Muscle layer of duodenum (tissue), 2 donors: Measurements from ENCODE around the gene PLCD3.
A peak's percentile ranks its signal among the peaks of the same experiment; 100 is the strongest.

Experiments used
- H3K27ac ChIP-seq: one replicate; pipeline ENCODE4 v1.7.0; 2013; ENCODE audit warnings: mild to moderate bottlenecking, low read length
- H3K27me3 ChIP-seq: one replicate; pipeline ENCODE4 v1.7.0; 2013; ENCODE audit warnings: low read depth, mild to moderate bottlenecking, control low read depth, low read length
- H3K36me3 ChIP-seq, 2 donors: one replicate each; pipeline ENCODE4 v1.7.0; 2013; ENCODE audit warnings: low read length in 2 of 2, control low read depth in 1 of 2, mild to moderate bottlenecking in 1 of 2; ENCODE audit not compliant: insufficient read depth in 2 of 2, control insufficient read depth in 1 of 2
- H3K4me1 ChIP-seq, 2 donors: one replicate each; pipeline ENCODE4 v1.7.0; 2013; ENCODE audit warnings: low read length in 2 of 2, mild to moderate bottlenecking in 2 of 2, control low read depth in 1 of 2, moderate library complexity in 1 of 2; ENCODE audit not compliant: insufficient read depth in 2 of 2, control insufficient read depth in 1 of 2
- H3K4me3 ChIP-seq, 2 donors: one replicate each; pipeline ENCODE4 v1.7.0; 2013; ENCODE audit warnings: low read length in 2 of 2, low read depth in 1 of 2, mild to moderate bottlenecking in 1 of 2
- H3K9me3 ChIP-seq, 2 donors: one replicate each; pipeline ENCODE4 v1.7.0; 2013; ENCODE audit warnings: low read length in 2 of 2, control low read depth in 1 of 2, mild to moderate bottlenecking in 1 of 2; ENCODE audit not compliant: control insufficient read depth in 1 of 2
- donor health status: healthy.

The PLCD3 gene

GRCh38 chr17:45148183-45149036 is 16.1 kb upstream of the PLCD3 start, which contains the start of gene HEXIM1:
TSS of gene HEXIM1 (plus strand) at chr17:45148475. CDS start at chr17:45149191, 716 bp downstream.
- H3K4me1 ChIP-seq, result peaks cover 15 to 44% of the 10 kb centered on the region in 2 donors
- H3K36me3 ChIP-seq, result peaks cover 0 to 4% of the 10 kb centered on the region in 2 donors

GRCh38 chr17:45147581-45148182 is 15.4 kb upstream of the PLCD3 start:
- Histone ChIP-seq H3K4me1 (peaks cover 15 to 48% of the 10 kb centered on the region in 2 donors), H3K27me3 (no peaks in the 10 kb centered on the region), H3K9me3 (no peaks in the 10 kb centered on the region), H3K36me3 (peaks cover 0 to 4% of the 10 kb centered on the region in 2 donors), H3K27ac (peak overlapping the region; percentile 100), H3K4me3 (peak overlapping the region; percentile 69 to 93)

More at GRCh38 chr17:45148183-45149036, 16.1 kb upstream of the PLCD3 start, which contains the start of gene HEXIM1:
- Histone ChIP-seq H3K9me3 (no peaks in the 10 kb centered on the region), H3K27me3 (no peaks in the 10 kb centered on the region), H3K27ac (peak within 1 kb of the TSS; percentile 100), H3K4me3 (peak within 1 kb of the TSS; percentile 83 to 93)

GRCh38 chr17:45146890-45147580 is 14.7 kb upstream of the PLCD3 start:
- Histone ChIP-seq H3K9me3 (no peaks in the 10 kb centered on the region), H3K4me1 (peaks cover 15 to 48% of the 10 kb centered on the region in 2 donors), H3K27ac (peak overlapping the region; percentile 100), H3K36me3 (peaks cover 0 to 4% of the 10 kb centered on the region in 2 donors), H3K4me3 (peak overlapping the region; percentile 69 to 93), H3K27me3 (no peaks in the 10 kb centered on the region)

GRCh38 chr17:45146592-45146889 is 14.2 kb upstream of the PLCD3 start:
- peak overlapping the region; percentile 100 for H3K27ac ChIP-seq
- H3K4me3 ChIP-seq, result peak overlapping the region; percentile 69 to 93
- H3K36me3 ChIP-seq, result peaks cover 0 to 4% of the 10 kb centered on the region in 2 donors
- no peaks in the 10 kb centered on the region for H3K9me3 ChIP-seq
- H3K4me1 ChIP-seq, result peaks cover 11 to 43% of the 10 kb centered on the region in 2 donors
- no peaks in the 10 kb centered on the region for H3K27me3 ChIP-seq

GRCh38 chr17:45146166-45146565 is 13.9 kb upstream of the PLCD3 start:
- Histone ChIP-seq H3K36me3 (peaks cover 0 to 4% of the 10 kb centered on the region in 2 donors), H3K4me1 (peaks cover 7 to 40% of the 10 kb centered on the region in 2 donors), H3K27ac (peak overlapping the region; percentile 100), H3K4me3 (peak overlapping the region in 1 of 2 donors; percentile 69), H3K27me3 (no peaks in the 10 kb centered on the region), H3K9me3 (no peaks in the 10 kb centered on the region)

GRCh38 chr17:45145035-45145389 is 12.7 kb upstream of the PLCD3 start:
- peaks cover 5 to 34% of the 10 kb centered on the region in 2 donors for H3K4me1 ChIP-seq
- no peaks in the 10 kb centered on the region for H3K9me3 ChIP-seq
- H3K4me3 ChIP-seq, result peak overlapping the region in 1 of 2 donors; percentile 66
- H3K27ac ChIP-seq, result peak overlapping the region; percentile 82
- peaks cover 0 to 4% of the 10 kb centered on the region in 2 donors for H3K36me3 ChIP-seq
- H3K27me3 ChIP-seq, result no peaks in the 10 kb centered on the region

- Histone ChIP-seq H3K27ac (peak overlapping the region; percentile 82), H3K4me1 (peaks cover 5 to 34% of the 10 kb centered on the region in 2 donors), H3K27me3 (no peaks in the 10 kb centered on the region), H3K36me3 (peaks cover 0 to 4% of the 10 kb centered on the region in 2 donors), H3K4me3 (peak overlapping the region; percentile 46 to 66), H3K9me3 (no peaks in the 10 kb centered on the region)
These were observed 12.1 kb upstream of the PLCD3 start for GRCh38 chr17:45144199-45145034.

- H3K27me3 ChIP-seq, result no peaks in the 10 kb centered on the region
- H3K36me3 ChIP-seq, result peaks cover 0 to 4% of the 10 kb centered on the region in 2 donors
- peaks cover 5 to 34% of the 10 kb centered on the region in 2 donors for H3K4me1 ChIP-seq
- H3K27ac ChIP-seq, result peak overlapping the region; percentile 82
- H3K4me3 ChIP-seq, result peak overlapping the region; percentile 46 to 66
- no peaks in the 10 kb centered on the region for H3K9me3 ChIP-seq
These were observed 11.5 kb upstream of the PLCD3 start for GRCh38 chr17:45143767-45144198.

- peak overlapping the region in 1 of 2 donors; percentile 66 for H3K4me3 ChIP-seq
- peaks cover under 1 to 4% of the 10 kb centered on the region in 2 donors for H3K36me3 ChIP-seq
- H3K9me3 ChIP-seq, result no peaks in the 10 kb centered on the region
- H3K27me3 ChIP-seq, result no peaks in the 10 kb centered on the region
- peaks cover 5 to 34% of the 10 kb centered on the region in 2 donors for H3K4me1 ChIP-seq
- H3K27ac ChIP-seq, result peak overlapping the region; percentile 82
These were observed 10.9 kb upstream of the PLCD3 start for GRCh38 chr17:45143094-45143670.

- Histone ChIP-seq H3K27ac (no peak overlapping the region), H3K27me3 (no peaks in the 10 kb centered on the region), H3K4me1 (peaks cover 6 to 23% of the 10 kb centered on the region in 2 donors), H3K36me3 (peaks cover 3 to 6% of the 10 kb centered on the region in 2 donors), H3K9me3 (no peaks in the 10 kb centered on the region), H3K4me3 (no peak overlapping the region)
These were observed 7.2 kb upstream of the PLCD3 start for GRCh38 chr17:45139533-45139920.
